NCI-H748 (cell line): ENCODE data around the gene CDH13.
A peak's percentile ranks its signal among the peaks of the same experiment; 100 is the strongest.

Experiments used
- DNase-seq: peaks from one replicate; lab custom pipeline; 2025; ENCODE audit not compliant: unreplicated experiment; lab: John Stamatoyannopoulos, UW

The CDH13 gene

DNA sequence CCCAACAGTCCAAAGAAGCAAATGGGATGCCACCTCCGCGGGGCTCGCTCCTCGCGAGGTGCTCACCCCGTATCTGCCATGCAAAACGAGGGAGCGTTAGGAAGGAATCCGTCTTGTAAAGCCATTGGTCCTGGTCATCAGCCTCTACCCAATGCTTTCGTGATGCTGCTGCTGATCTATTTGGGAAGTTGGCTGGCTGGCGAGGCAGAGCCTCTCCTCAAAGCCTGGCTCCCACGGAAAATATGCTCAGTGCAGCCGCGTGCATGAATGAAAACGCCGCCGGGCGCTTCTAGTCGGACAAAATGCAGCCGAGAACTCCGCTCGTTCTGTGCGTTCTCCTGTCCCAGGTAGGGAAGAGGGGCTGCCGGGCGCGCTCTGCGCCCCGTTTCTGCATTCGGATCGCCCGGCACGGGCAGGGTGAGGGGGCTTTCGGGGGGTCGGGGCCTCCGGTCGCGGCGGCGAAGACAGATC, at the start of gene CDH13:
CDH13 (plus strand) TSS at position 179 of the 471 bp plus-strand sequence.
- peak; percentile 61 for DNase-seq

DNA sequence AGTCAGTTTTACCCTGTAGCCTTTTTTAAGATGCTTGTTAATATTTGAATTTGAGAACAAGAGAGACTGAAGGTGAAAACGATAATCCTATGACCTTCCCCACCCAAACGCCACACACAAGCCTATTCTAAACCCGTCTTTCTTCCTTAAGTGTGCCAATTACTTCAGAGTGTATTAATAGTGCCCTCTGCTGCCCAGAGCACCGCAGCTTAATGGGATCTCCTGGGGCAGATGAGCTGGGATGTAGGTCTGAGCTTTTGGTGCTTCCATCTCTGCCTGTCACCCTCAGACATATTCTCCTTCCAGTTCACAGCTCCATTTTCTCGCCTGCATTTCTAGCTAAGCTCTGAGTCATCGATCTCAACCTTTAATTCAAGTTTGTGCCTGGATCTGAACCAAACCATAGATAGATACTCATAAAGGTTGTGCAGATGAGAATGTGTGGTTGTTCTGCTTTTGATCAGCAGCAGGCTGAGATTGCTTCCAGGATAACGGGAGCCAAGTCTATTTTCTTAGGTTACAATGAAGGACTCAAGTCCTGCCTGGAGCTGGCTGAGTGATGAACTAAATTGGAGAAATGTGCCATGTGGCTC, 46.4 kb upstream of the CDH13 start:
- peak; percentile 47 for DNase-seq

DNA sequence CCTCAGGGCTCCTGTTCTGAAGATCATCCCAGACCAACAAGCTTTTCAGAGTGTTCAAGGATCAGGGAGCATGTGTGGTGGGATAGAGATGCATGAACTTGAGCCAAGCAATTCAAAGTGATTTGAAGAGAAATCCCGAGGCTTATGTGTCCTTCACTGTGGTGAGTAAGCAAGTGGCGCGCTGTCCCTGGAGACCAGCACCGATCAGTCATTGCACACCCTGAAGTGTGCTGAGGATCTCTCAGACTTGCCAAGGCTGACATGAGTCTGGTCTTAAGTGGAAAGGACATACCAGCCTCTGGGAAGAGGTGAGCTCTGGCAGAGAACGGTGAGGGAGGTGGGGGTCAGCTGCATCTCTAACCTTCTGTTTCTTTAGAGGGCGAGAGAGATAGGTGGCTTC, 43.8 kb upstream of the CDH13 start:
- no peak for DNase-seq

DNA sequence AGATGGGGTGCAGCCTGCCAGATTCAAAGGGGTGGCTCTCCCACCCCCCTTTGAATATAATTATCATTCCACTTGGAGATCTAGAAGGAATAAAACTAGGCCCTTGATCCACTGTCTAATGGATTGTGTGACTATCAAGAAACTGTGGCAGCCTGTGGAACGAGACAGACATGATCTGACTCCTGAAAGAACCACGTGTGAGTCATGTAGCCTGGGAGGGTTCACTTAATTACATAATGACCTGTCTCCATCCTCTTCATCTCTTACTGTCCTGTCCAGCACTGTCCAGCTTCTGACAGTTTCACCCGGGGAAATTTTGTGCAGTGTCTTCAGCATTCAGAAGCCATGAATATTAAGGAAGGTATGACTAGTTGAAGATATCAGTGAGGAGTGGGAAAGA, 43.3 kb upstream of the CDH13 start:
- no peak for DNase-seq

DNA sequence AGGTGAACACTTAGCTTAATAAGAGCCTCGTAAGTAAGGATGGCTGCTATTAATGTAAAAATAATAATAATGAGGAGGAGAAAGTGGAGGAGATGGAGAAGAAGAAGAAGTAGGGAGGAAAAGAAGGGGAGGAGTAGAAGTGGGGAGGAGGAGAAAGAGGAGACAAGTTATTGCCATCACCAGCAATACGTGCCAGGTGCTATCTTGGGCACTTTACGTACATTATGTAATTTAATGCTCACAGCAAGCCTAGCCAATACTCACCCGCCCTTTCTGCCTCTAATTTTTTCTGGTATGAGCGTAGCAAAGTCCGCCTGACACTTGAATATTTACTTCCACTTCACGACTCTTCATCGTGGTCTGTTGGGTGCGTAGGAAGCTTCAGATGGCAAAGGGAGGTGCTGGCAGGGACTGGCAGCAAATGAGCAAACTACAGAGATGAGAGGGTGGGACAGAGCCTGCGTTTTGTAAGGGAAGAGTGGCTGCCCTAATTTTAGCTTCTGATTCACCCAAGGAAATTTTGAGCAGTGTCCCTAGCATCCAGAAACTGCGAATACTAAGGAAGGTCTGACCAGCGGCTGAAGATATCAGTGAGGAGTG, 42.1 kb upstream of the CDH13 start:
- no peak for DNase-seq

DNA sequence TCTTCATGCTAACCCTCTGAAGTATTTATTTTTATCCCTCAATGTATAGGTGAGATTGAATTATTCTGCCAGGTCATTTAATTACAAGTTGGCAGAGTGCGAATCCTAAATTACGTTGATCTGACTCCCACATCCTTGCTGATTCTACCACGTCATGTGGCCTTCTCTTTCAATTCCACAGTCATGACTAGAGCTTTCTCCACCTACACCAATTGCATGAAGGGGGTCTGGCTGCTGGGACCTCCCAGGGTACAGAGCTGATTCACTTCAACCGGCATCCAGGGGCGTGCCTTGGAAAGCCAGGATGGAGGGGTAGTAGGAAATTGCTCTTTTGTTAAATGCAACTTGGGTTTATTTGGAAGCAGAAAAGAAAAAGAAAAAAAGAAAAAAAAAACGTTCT, 41.1 kb upstream of the CDH13 start:
- no peak for DNase-seq

DNA sequence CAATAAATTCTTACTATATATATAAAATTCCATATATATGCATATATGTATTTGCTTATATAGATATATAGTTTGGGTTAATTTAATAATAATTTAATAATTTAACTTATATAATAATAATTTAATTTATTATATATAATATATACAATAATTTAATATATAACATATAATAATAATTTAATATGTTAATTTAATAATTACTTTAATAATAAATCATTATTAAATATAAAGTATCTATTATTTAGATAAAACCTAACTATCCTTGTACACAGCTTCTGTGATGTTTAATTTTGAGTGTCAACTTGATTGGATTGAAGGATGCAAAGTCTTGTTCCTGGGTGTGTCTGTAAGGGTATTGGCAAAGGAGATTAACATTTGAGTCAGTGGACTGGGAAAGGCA, 40.6 kb upstream of the CDH13 start:
- no peak for DNase-seq

DNA sequence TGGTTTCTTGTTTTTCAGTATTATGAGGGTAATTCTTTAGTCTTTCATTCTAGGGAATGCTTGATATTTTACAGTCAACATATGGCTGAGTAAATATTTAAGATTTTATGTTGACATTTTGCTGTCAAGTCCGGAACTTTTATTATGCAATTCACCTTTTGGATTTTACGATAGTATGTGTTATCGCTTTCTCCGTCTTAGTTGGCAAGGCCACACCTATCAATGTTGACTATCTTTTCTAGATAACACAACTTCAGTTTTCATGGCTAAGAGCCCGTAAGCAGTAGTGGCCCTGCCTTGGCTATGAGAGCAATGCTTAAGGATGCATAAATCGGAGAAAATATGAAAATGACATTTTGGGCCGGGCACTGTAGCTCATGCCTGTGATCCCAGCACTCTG, 39.5 kb upstream of the CDH13 start:
- DNase-seq, result no peak

DNA sequence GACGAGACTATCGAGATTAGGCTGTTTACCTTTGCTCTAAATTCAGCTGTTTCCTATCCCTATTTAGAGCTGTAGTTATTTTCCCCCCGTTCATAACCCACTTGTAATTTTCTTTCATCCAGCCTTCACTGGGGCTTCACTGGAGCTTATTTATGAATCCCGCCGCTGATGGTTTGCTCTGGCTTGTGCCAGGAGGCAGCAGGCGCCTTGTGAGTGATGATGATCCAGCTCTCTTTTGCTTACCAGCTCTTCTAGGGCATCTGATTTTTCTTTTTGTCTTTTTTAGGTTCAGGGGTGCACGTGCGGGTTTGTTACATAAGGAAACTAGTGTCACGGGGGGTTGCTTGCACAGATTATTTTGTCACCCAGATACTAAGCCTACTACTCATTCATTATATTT, 37.4 kb upstream of the CDH13 start:
- DNase-seq, result no peak

DNA sequence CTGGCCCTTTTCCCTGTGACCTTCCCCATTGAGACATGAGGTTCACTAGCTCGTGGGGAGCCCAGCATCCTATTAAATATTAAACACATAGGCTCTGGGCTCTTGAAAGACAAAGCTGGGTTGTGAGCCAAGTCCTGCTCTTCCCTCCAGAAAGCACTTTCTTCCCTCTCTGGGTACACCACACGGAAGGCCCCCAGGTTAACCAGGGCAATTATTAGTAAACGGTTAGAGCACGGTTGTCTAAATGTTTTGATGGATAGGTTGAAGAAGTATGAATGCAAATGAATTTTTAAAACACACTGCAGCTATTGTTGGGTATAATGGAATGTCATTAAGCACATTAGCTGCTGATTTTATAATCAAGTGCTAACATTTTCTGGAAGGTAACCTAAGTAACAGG, 32.7 kb upstream of the CDH13 start:
- no peak for DNase-seq

DNA sequence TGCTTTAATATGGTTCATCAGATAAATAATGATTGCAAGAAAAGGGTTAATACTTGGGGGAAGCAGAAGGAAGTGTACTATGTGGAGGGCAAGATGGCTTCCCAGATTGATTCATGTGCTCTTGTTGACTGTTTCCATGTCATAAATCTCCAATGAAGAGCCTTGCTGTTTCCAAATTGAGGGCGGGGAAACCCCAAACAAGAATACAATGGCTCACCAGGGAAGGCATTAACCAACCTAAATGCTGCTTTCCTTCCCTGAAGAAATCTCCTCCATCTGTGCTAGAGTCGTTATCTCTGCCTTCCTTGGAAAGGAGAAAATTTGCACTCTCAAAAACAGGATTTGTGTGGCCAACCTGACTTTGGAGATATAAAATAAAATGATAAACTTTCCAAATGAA, 28.0 kb upstream of the CDH13 start:
- DNase-seq, result peak; percentile 58

DNA sequence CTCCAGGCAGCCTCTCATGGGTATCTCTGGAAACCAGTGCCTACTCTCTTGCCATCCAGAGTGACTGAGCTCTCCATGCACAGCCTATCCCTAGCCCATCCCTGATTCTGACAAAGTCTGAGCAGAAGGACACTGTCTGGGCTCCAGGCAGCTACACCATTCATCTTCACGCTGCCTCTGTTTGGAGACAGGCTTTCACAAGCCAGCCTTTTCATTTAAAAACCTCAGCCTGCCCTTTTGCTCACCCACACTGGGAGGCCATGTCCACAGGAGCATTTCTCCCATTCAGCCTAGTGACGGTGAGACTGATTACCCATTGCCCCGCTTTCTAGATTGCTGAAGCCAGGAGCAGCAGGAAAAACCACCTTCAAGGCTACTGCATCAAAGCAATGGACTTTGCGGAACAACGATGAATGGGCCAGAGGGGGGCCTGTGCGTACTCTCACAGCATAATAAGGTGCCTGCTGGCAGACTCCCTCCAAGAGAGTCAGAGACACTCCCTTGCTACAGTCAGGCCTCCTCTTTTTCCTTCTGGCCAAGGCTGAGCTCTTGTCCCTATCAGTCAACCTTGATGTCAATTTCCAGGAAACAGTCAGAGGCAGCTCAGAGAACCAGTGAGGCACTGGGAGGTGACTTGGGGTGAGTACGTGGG, 24.7 kb upstream of the CDH13 start:
- no peak for DNase-seq

DNA sequence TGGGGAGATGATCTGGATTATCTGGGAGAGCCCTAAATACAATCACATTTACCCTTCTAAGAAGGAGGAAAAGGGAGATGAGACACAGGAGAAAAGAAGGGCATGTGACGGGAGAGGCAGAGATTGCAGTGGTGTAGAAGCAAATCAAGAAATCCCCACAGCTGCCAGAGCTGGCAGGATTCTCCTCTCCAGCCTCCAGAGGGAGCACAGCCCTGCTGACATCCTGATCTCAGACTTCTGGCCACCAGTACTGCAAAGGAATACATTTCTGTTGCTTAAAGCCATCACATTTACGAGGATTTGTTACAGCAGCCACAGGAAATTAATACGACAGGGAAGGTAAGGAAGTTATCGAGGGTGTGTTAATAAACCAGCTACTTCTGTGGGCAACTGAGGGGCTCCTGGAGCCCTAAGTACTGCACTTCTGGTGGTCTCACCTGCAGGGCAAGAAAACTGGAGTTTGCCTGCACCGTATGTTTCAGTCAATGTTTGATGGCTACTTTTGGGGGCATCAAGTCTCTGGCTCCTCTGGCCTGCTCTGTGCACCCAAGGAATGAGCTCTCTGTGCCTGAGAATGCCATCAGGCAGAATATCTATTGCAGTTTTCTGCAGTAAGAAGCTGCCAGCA, 22.9 kb upstream of the CDH13 start:
- DNase-seq, result peak; percentile 29

DNA sequence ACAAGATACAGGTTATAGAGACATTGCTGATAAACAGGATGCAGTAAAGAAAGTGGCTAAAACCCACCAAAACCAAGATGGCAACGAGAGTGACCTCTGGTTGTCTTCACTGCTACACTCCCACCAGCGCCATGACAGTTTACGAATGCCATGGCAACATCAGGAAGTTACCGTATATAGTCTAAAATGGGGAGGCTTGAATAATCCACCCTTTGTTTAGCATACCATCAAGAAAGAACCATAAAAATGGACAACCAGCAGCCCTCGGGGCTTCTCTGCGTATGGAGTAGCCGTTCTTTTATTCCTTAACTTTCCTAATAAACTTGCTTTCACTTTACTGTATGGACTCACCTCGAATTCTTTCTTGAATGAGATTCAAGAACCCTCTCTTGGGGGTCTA, 21.7 kb upstream of the CDH13 start:
- DNase-seq, result no peak

DNA sequence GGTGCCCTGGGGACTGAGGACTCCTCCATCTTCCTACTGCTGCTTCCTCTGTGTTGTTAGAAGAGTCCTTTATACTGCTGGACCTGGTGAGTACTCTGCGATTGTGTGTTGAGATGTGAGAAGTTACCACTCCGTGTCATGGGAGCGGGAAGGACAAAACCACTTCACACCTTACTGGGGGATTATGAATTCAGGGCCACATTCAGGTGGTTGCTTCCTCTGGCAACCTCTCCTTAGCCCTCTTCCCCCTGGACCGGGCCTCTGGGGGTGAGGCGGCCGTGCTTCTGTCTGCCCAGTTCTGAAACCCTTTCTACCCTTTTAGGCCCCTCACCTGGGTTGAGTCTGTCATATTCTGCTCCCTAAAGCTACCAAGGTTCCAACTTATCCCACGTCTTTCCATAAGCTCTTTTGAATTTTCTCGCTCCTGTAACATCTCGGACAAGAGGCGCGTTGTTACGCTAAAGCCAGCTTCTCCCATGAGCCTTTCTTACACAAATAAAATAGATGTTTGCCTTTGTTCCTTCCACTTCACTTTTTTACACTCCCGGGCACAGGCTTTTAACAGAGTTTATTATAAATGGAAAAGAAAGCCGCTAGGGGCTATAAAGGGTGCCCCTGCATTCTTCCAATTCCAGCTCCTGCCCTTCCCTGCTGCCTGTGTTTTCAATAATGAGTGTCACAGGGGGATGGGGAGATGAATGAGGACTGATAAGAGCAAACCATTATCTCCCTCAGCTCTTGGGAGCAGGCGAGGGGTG, 20.7 kb upstream of the CDH13 start:
- no peak for DNase-seq

DNA sequence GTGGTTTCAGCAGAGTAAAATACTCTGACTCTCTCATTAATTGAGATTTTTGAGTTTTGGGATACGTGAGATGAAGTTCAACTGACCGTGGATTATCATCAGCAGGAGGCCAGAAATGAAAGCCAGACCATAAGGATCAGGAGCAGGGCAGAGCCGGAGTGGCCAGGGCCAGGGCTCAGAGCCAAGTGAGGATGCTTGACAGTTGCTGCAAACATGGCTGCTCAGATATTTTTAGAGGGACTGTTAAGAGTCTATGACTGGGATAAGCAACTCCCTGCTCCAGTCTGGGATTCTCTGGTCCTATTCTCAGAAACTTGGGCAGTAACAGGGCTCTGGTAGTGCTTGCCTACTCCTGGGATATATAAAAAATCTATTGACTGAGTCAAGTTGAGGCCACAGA, 17.6 kb upstream of the CDH13 start:
- DNase-seq, result no peak

DNA sequence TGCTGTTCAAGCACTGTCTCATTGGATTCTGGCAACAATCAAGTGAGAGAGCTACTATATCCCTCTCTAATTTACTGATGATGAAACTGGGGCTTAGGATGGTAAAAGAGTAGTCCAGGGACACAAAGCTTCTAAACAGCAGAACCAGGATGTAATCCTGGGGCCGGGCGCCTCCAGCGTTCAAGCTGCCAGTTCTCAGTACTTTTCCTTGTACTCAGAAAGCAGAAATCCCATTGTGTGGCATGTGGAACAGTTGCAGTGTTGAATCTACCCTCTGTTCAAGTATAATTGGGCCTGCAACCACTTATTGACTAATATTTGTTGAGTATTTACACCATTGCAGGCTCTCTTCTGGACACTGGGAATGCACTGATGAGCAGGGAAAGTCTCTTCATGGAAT, 14.5 kb upstream of the CDH13 start:
- no peak for DNase-seq

DNA sequence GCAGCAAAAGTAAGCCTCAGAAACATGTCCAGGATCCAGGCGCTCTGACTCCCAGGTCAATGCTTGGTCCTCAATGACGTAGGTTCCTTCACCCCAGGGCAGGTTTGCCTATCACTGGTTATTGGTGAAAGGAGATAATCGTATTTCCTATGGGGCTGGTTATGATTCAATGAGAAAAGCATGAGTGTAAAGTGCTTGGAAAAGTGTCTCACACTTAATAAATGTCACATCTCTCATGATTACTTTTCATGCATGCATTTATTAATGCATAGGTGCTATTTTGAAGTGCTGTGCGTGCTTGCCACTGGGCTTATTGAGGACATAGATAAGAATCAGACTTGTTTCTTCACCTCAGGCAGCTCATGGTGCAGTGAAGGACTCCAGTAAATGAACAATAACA, 10.4 kb upstream of the CDH13 start:
- DNase-seq, result no peak

DNA sequence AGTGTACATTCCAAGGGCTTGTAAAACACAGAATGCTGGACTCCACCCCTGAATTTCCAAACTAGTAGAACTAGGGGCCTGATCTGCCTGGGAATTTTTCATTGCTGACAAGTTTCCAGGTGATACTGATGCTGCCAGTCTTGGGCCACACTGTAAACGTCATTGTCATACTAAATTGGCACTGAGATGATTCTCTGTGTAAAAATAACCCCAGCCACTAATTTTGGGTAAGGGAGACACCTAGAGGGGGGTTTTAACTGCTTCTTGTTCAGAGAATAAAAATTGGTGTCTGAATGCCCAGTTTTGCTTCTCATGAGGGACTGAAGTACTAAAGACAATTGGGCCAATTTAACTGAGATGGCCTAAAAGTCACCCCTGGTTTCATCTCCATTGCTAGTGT, 5.0 kb upstream of the CDH13 start:
- DNase-seq, result peak; percentile 9

DNA sequence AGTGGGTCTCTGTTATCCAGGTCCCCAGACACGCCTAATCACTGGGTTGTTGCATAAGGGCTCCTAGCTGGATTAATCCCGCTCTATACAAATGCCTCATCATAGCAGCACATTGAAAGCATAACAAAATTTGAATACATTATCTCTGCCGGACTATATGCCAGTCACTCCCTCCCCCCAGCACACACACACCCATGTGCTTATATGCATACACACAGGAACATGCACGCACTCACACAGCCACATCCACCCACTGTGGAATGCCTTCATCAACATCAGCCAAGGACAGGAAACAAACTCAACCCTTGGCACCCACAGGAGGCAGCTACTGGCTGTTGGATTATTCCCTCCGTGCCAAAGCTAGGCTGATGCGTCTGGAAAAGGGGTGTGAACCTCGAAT, 3.5 kb upstream of the CDH13 start:
- no peak for DNase-seq
